Thyroid gland (tissue), 4 donors: ENCODE results near the gene OVOL1. TPM values are rescaled to one million over a fixed set of nuclear protein-coding genes. Genes with fewer than 3 reads are reported as not detected.

Source experiments
- DNase-seq, 2 donors: peaks; one replicate each; pipeline ENCODE4 v3.0.0-alpha.2; 2019
- H3K27ac ChIP-seq, 3 donors: fragments of 200-600 bp; sonication (generic); 1 replicate in 2 of 3; 2 replicates in 1 of 3; pipeline ENCODE4 v1.5.1; 2016 to 2019; ENCODE audit warnings: mild to moderate bottlenecking in 1 of 3, moderate library complexity in 1 of 3
- H3K27me3 ChIP-seq: fragments of 200-600 bp; sonication (generic); one replicate; pipeline ENCODE4 v1.5.1; 2019
- H3K36me3 ChIP-seq, 2 donors: fragments of 200-600 bp; sonication (generic); one replicate each; pipeline ENCODE4 v1.5.1; 2016 to 2019
- H3K4me1 ChIP-seq, 2 donors: fragments of 200-600 bp; sonication (generic); one replicate each; pipeline ENCODE4 v1.5.1; 2017 to 2019
- H3K4me3 ChIP-seq, 3 donors: fragments of 200-600 bp; sonication (generic); replicated peaks in 1 of 3; 1 replicate in 2 of 3; 2 replicates in 1 of 3; pipeline ENCODE4 v1.5.1; 2016; ENCODE audit warnings: mild to moderate bottlenecking in 1 of 3
- H3K9me3 ChIP-seq: fragments of 200-600 bp; sonication (generic); one replicate; pipeline ENCODE4 v1.5.1; 2017
- POLR2A ChIP-seq, 2 donors: fragments of 450-650 bp; IDR thresholded peaks; one replicate each; pipeline ENCODE4 v1.6.1; 2017; ENCODE audit warnings: antibody characterized with exemption in 2 of 2, mild to moderate bottlenecking in 2 of 2, moderate library complexity in 1 of 2
- WGBS, 2 donors: methylation state at CpG; one replicate each; pipeline ENCODE4 v1.1.5; 2017; 5-methylcytosine and 5-hydroxymethylcytosine counted together
- intact Hi-C: fragments of 100-400 bp; cut with DNase I; formaldehyde crosslinking; loops from one replicate; pipeline ENCODE4 v1.15.1; 2023
- total RNA-seq, 4 donors: library from RNA; depleted of rRNA; stranded (reverse); fragments of >200 nt; gene quantifications; one replicate each; pipeline ENCODE4 v1.2.3, GENCODE V29; 2016
- TF ChIP-seq, protein P1 (sequence below), 6 experiments: fragments of 200-600 bp in 3 of 6; fragments of 450-650 bp in 3 of 6; sonication (generic) in 3 of 6; IDR thresholded peaks; one replicate each; pipeline ENCODE4 v1.5.1; 2016 to 2019; ENCODE audit warnings: antibody characterized with exemption in 6 of 6, mild to moderate bottlenecking in 2 of 6, inconsistent platforms in 1 of 6, moderate library complexity in 1 of 6

Gene OVOL1
- total RNA-seq, 4 donors from 2014 or later = 1.1 to 6.6 (median 5.2) TPM

DNA sequence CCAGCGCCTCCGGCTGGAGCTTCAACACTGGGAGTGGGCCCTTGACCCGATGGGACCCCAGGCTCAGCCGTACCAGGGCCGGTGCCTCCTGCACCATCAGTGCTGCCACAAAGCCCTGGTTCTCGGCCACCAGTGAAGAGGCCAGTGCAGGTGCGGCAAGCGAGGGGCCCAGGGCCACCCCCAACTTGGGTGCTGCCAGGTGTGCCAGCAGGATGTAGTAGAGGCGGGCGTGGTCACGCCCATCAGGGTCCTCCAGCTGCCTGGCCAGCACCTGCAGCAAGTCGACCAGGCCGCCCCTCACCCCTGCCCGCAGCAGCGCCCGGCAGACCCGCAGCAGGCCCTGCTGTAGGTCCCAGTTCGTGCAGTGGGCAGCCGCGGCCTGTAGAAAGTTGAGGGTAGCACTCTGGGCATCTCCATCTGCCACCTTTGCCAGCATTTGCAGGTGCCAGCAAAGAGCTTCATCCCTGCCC lies 8.4 kb upstream of the OVOL1 start:
- H3K4me3 ChIP-seq = no peak overlapping the region
- DNase-seq = no peak
- 94 to 98% methylated on average over 12 to 16 of the region's 20 CpGs for WGBS, 2 donors
- no peak for TF ChIP-seq POLR2A (IDR thresholded peaks at IDR 0.05)
- TF ChIP-seq, protein P1, sequence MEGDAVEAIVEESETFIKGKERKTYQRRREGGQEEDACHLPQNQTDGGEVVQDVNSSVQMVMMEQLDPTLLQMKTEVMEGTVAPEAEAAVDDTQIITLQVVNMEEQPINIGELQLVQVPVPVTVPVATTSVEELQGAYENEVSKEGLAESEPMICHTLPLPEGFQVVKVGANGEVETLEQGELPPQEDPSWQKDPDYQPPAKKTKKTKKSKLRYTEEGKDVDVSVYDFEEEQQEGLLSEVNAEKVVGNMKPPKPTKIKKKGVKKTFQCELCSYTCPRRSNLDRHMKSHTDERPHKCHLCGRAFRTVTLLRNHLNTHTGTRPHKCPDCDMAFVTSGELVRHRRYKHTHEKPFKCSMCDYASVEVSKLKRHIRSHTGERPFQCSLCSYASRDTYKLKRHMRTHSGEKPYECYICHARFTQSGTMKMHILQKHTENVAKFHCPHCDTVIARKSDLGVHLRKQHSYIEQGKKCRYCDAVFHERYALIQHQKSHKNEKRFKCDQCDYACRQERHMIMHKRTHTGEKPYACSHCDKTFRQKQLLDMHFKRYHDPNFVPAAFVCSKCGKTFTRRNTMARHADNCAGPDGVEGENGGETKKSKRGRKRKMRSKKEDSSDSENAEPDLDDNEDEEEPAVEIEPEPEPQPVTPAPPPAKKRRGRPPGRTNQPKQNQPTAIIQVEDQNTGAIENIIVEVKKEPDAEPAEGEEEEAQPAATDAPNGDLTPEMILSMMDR (IDR thresholded peaks at IDR 0.05) = no peak
- H3K27ac ChIP-seq = no peak overlapping the region
- H3K4me1 ChIP-seq = peaks cover 9 to 26% of the 10 kb centered on the region in 2 donors
- H3K27me3 ChIP-seq = no peaks in the 10 kb centered on the region
- no peaks in the 10 kb centered on the region for H3K9me3 ChIP-seq
- intact Hi-C loops = loop anchor here (2.0 kb wide), 1 partner anchor 36 kb away; no protein-coding TSS in a partner anchor
- peaks cover 16 to 20% of the 10 kb centered on the region in 2 donors for H3K36me3 ChIP-seq

DNA sequence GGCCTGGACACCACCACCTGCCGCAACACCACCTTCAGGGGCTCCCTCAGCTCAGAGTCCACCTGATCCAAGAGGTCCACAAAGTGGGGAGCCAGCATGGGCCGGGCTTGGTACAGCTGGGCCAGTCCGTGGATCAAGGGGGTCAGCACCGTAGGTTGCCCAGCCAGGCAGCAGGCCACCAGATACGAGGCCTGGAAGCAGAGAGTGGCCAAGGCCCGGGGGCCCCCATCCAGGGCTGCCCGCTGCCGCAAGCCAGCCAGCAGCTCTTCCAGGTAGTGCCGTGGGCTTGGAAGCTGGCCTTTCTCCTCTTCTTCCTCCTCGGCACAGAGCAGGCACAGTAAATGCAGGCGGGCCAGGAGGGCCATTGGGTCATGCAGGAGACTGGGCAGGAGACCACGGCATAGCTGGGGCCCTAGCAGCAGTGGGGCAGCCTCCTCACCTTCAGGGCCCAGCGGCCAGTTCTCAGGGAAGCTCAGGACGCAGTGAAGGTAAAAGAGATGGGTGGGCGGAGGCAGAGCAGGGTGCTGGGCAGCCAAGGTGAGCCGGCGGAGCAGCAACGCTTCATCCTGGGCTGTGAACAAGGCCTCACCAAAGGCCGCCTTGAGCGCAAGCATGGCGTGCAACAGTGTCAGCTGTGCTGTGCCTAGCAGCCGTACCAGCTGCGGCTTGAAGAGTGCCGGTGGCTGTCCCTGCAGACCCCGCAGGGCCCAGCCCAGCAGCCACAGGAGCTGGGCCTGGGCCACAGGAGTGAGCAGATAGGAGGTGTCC lies 7.8 kb upstream of the OVOL1 start:
- H3K4me3 ChIP-seq = peak overlapping the region in 1 of 3 donors; percentile 67
- intact Hi-C loops = loop anchor here (2.0 kb wide), 1 partner anchor 36 kb away; no protein-coding TSS in a partner anchor

DNA sequence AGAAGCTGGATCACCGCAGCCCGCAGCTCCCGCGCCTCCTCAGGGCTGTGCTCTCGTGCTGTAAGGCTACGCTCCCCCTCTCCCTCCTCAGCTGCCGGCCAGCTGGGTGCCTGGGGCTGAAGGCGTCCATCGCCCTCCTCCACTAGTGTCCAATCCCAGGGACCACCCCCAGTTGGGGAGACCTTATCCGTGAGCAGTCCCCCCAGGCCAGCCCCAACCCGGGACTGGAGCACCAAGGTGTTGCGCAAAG lies 7.3 kb upstream of the OVOL1 start:
- TF ChIP-seq POLR2A (IDR thresholded peaks at IDR 0.05) = no peak
- TF ChIP-seq, protein P1 (IDR thresholded peaks at IDR 0.05) = no peak
- intact Hi-C loops = loop anchor here (2.0 kb wide), 1 partner anchor 35 kb away; no protein-coding TSS in a partner anchor
- no peaks in the 10 kb centered on the region for H3K9me3 ChIP-seq
- no peaks in the 10 kb centered on the region for H3K27me3 ChIP-seq
- peak overlapping the region in 1 of 3 donors; percentile 67 for H3K4me3 ChIP-seq
- H3K4me1 ChIP-seq = peaks cover 9 to 26% of the 10 kb centered on the region in 2 donors
- peaks cover 16 to 20% of the 10 kb centered on the region in 2 donors for H3K36me3 ChIP-seq
- 67 to 100% methylated on average over 1 to 2 of the region's 12 CpGs for WGBS, 2 donors
- DNase-seq = no peak
- peak overlapping the region in 2 of 3 donors; percentile 47 to 73 for H3K27ac ChIP-seq

More for the DNA sequence above, 7.8 kb upstream of the OVOL1 start:
- peak overlapping the region in 1 of 3 donors; percentile 47 for H3K27ac ChIP-seq
- peaks cover 16 to 20% of the 10 kb centered on the region in 2 donors for H3K36me3 ChIP-seq
- DNase-seq = no peak
- peaks cover 9 to 26% of the 10 kb centered on the region in 2 donors for H3K4me1 ChIP-seq
- H3K27me3 ChIP-seq = no peaks in the 10 kb centered on the region
- TF ChIP-seq, protein P1 (IDR thresholded peaks at IDR 0.05) = no peak
- no peak for TF ChIP-seq POLR2A (IDR thresholded peaks at IDR 0.05)
- H3K9me3 ChIP-seq = no peaks in the 10 kb centered on the region
- 95 to 96% methylated on average over 11 to 18 of the region's 25 CpGs for WGBS, 2 donors

DNA sequence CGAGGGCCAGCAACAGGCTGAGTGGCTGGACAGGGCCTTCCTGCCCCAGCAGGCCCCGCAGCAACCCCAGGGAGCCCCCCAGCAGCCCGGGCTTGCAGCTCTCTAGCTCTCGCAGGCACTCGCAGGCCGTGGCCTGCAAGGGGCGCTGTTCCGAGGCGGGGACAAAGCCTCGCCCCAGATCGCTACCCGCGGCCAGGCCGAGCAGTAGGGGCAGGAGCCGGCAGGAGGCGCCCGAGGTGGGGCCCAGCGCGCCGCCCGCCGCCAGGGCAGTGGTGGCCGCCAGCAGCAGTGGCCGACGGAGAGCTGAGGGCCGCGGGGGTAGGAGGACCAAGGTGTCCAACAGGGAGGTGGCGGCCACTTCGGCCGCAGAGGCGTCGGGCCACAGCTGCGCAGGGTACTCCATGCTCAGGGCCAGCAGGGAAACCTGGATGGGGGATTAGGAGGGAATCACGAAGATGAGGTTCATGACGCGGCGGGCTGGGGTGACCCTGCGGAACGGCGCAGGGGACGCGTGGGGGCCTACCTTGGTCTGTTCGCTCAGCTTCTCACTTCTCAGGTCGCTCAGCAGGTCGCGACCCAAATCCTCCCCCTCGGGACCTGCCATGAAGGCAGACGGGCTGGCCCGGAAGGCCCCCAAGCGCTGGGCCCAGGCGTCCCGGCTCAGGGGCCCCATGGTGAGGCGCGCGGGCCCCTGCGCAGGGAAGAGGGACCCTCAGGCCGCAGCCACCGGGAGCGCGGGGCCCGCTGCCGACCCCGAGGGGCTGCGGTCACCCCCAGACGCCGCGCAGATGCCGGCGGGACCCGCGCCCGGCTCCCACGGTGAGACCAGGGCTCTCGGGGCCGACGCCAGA lies 6.7 kb upstream of the OVOL1 start:
- Histone ChIP-seq H3K4me3 (peak overlapping the region; percentile 67 to 88 (median 86)), H3K9me3 (no peaks in the 10 kb centered on the region), H3K36me3 (peaks cover 16 to 20% of the 10 kb centered on the region in 2 donors), H3K27ac (peak overlapping the region; percentile 47 to 73 (median 71)), H3K4me1 (peaks cover 9 to 26% of the 10 kb centered on the region in 2 donors), H3K27me3 (no peaks in the 10 kb centered on the region)
- peak; percentile 78 to 85 for DNase-seq
- intact Hi-C loops = loop anchor here (2.0 to 5.0 kb wide), 2 partner anchors 35 to 68 kb away; partner anchors contain the start of gene KAT5
- WGBS, 2 donors = 2 to 6% methylated on average over 12 to 25 of the region's 76 CpGs
- TF ChIP-seq, protein P1 (IDR thresholded peaks at IDR 0.05) = peak; percentile 88 to 98 (median 96)
- peak in 1 of 2 donors; percentile 39 for TF ChIP-seq POLR2A (IDR thresholded peaks at IDR 0.05)
